Measurements from ENCODE around the gene PSPN.

Gene PSPN

GRCh38 chr19:6393074-6393982, 17.6 kb upstream of the PSPN start, which contains the start of gene GTF2F1:
TSS of gene GTF2F1 (minus strand) at chr19:6393164. CDS start at chr19:6392995, 169 bp downstream.
- DNase-seq (ENCODE audit: low read depth): peak; percentile 95
- peak; percentile 7 for TF ChIP-seq CTCF (conservative IDR thresholded peaks at IDR 0.05; ENCODE audit: control insufficient read depth, insufficient read depth, low read depth, low read length)
- peak within 1 kb of the TSS; percentile 71 for H3K4me3 ChIP-seq (ENCODE audit: control insufficient read depth, low read depth, low read length)

DNA sequence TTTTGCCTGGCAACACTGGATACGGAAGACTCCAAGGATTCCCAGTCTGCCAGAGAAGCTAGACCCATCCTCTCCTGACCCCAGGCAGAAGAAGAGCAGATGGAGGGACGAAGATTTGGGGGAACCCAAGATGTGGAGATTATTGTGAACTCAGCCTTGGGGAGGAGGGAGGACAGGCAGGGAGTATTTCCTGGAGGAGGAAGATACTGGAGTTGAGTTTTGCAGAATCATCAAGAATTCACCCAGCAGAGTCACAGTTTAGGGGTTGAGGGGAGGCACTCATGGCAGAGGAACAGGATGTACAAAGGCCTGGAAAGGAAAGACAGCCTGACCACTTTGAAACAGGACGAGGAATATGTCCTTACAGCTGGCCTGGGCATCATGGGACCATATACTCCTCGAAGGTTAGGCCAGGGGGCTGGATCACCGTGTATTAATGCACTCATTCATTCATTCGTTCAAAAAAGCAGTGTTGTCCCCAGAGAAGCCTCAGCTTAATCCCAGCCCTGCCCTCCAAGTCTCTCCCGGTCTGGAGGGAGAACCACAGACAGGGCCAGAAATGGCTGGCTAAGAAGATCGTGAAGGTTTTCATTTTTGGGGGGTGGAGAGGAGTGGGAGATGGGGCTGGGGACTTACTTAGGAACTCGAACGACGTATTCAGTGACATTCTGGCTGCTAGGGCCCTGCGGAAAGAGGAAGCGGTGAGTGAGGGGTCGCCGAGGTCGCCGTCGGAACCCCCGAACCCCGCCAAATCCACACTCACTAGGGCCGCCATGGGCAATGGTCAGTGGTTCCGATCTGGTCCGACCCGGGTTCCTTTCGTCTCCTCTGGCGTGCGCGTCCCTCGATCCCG, 16.7 kb upstream of the PSPN start:
- TF ChIP-seq CTCF (conservative IDR thresholded peaks at IDR 0.05; ENCODE audit: control insufficient read depth, insufficient read depth, low read depth, low read length): no peak
- DNase-seq (ENCODE audit: low read depth): no peak
- H3K4me3 ChIP-seq (ENCODE audit: control insufficient read depth, low read depth, low read length): peak overlapping the region; percentile 71

GRCh38 chr19:6387372-6387771, 11.6 kb upstream of the PSPN start:
- TF ChIP-seq CTCF (conservative IDR thresholded peaks at IDR 0.05; ENCODE audit: control insufficient read depth, insufficient read depth, low read depth, low read length): no peak
- no peak overlapping the region for H3K4me3 ChIP-seq (ENCODE audit: control insufficient read depth, low read depth, low read length)
- DNase-seq (ENCODE audit: low read depth): no peak

- DNase-seq (ENCODE audit: low read depth): no peak
- no peak overlapping the region for H3K4me3 ChIP-seq (ENCODE audit: control insufficient read depth, low read depth, low read length)
- no peak for TF ChIP-seq CTCF (conservative IDR thresholded peaks at IDR 0.05; ENCODE audit: control insufficient read depth, insufficient read depth, low read depth, low read length)
These were observed 8.6 kb upstream of the PSPN start for GRCh38 chr19:6384381-6384780.

- TF ChIP-seq CTCF (conservative IDR thresholded peaks at IDR 0.05; ENCODE audit: control insufficient read depth, insufficient read depth, low read depth, low read length): no peak
- no peak for DNase-seq (ENCODE audit: low read depth)
- no peak overlapping the region for H3K4me3 ChIP-seq (ENCODE audit: control insufficient read depth, low read depth, low read length)
These were observed 7.5 kb upstream of the PSPN start for GRCh38 chr19:6383188-6383587.

- H3K4me3 ChIP-seq (ENCODE audit: control insufficient read depth, low read depth, low read length): no peak overlapping the region
- no peak for DNase-seq (ENCODE audit: low read depth)
- TF ChIP-seq CTCF (conservative IDR thresholded peaks at IDR 0.05; ENCODE audit: control insufficient read depth, insufficient read depth, low read depth, low read length): no peak
These were observed 5.5 kb upstream of the PSPN start for GRCh38 chr19:6381030-6381750.

All from fibroblast of mammary gland (primary cell).